ENCODE results near the gene TENM4. TPM values are rescaled to one million over a fixed set of nuclear protein-coding genes. Genes with fewer than 3 reads are reported as not detected.

Gene TENM4
- total RNA-seq, 2 donors from 2014 or later: 2.5 to 4.4 TPM

- intact Hi-C loops (cut with DNase I): no loop called here
These were observed 625.0 kb downstream of the TENM4 start for GRCh38 chr11:78815831-78816230.

GRCh38 chr11:78812513-78813293, 628.1 kb downstream of the TENM4 start:
- no peak for DNase-seq
- peak; percentile 64 to 65 for ATAC-seq
- intact Hi-C loops (cut with DNase I): no loop called here

More at GRCh38 chr11:78815831-78816230, 625.0 kb downstream of the TENM4 start:
- DNase-seq: no peak
- ATAC-seq: no peak

GRCh38 chr11:78810559-78811009, 630.2 kb downstream of the TENM4 start:
- intact Hi-C loops (cut with DNase I): no loop called here
- ATAC-seq (peak; percentile 67 to 70), DNase-seq (no peak)

- ATAC-seq (peak in 1 of 2 donors; percentile 11), DNase-seq (no peak)
- intact Hi-C loops (cut with DNase I): no loop called here
These were observed 630.8 kb downstream of the TENM4 start for GRCh38 chr11:78809931-78810541.

GRCh38 chr11:78808923-78809322, 631.9 kb downstream of the TENM4 start:
- no peak for DNase-seq
- intact Hi-C loops (cut with DNase I): no loop called here
- no peak for ATAC-seq

- ATAC-seq (no peak), DNase-seq (no peak)
- intact Hi-C loops (cut with DNase I): no loop called here
These were observed 633.5 kb downstream of the TENM4 start for GRCh38 chr11:78807351-78807750.

- peak; percentile 41 for DNase-seq
- intact Hi-C loops (cut with DNase I): no loop called here
- ATAC-seq: no peak
These were observed 634.4 kb downstream of the TENM4 start for GRCh38 chr11:78806214-78807004.

GRCh38 chr11:78804991-78805390, 635.8 kb downstream of the TENM4 start:
- ATAC-seq: no peak
- intact Hi-C loops (cut with DNase I): no loop called here

GRCh38 chr11:78803995-78804394, 636.8 kb downstream of the TENM4 start:
- intact Hi-C loops (cut with DNase I): no loop called here
- no peak for DNase-seq
- ATAC-seq: no peak

More at GRCh38 chr11:78804991-78805390, 635.8 kb downstream of the TENM4 start:
- no peak for DNase-seq

- intact Hi-C loops (cut with DNase I): no loop called here
- ATAC-seq: peak; percentile 7 to 51
These were observed 638.6 kb downstream of the TENM4 start for GRCh38 chr11:78802058-78802761.

GRCh38 chr11:78801161-78801884, 639.5 kb downstream of the TENM4 start:
- peak; percentile 42 for DNase-seq
- intact Hi-C loops (cut with DNase I): no loop called here
- peak; percentile 63 to 66 for ATAC-seq

More at GRCh38 chr11:78802058-78802761, 638.6 kb downstream of the TENM4 start:
- DNase-seq: no peak

- DNase-seq: no peak
- no peak for ATAC-seq
- intact Hi-C loops (cut with DNase I): no loop called here
These were observed 640.1 kb downstream of the TENM4 start for GRCh38 chr11:78800756-78801155.

GRCh38 chr11:78800096-78800690, 640.6 kb downstream of the TENM4 start:
- no peak for ATAC-seq
- DNase-seq: no peak
- intact Hi-C loops (cut with DNase I): no loop called here

GRCh38 chr11:78798663-78799062, 642.2 kb downstream of the TENM4 start:
- intact Hi-C loops (cut with DNase I): no loop called here
- ATAC-seq (peak; percentile 74 to 87), DNase-seq (peak; percentile 74)

GRCh38 chr11:78797559-78797958, 643.3 kb downstream of the TENM4 start:
- ATAC-seq: no peak
- no peak for DNase-seq
- intact Hi-C loops (cut with DNase I): no loop called here

- intact Hi-C loops (cut with DNase I): no loop called here
- DNase-seq (no peak), ATAC-seq (no peak)
These were observed 643.9 kb downstream of the TENM4 start for GRCh38 chr11:78796956-78797355.

GRCh38 chr11:78795621-78796261, 645.1 kb downstream of the TENM4 start:
- DNase-seq (no peak), ATAC-seq (no peak)
- intact Hi-C loops (cut with DNase I): no loop called here

- ATAC-seq: no peak
- no peak for DNase-seq
- intact Hi-C loops (cut with DNase I): no loop called here
These were observed 648.9 kb downstream of the TENM4 start for GRCh38 chr11:78791964-78792363.
